GM19240 (cell line): ENCODE measurements around the gene TTLL3.

Source experiments
- DNase-seq: peaks from one replicate; pipeline ENCODE4 v3.0.0; 2011; ENCODE audit warnings: low spot score; ENCODE audit not compliant: insufficient read length

The TTLL3 gene

GRCh38 chr3:9780910-9781309, 29.2 kb upstream of the TTLL3 start:
- DNase-seq: no peak

DNA sequence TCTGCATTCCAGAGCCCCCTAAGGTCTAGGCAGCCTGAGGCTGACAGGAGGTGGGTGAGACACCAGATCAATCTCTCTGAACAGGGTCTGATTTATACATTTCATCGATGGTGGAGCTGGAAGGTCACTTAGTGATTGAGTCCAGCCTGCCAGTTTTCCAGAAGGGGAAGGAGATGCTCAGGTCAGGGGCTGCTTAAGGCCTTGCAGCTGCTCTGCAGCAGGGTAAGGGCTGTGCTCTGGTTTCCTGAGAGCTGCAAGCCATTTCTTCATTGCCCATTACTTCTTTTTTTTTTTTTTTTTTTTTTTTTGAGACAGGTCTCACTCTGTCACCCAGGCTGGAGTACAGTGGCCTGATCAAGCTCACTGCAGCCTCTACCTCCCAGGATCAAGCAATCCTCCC, 28.5 kb upstream of the TTLL3 start:
- no peak for DNase-seq

- DNase-seq: no peak
These were observed 28.0 kb upstream of the TTLL3 start for GRCh38 chr3:9781978-9782603.

DNA sequence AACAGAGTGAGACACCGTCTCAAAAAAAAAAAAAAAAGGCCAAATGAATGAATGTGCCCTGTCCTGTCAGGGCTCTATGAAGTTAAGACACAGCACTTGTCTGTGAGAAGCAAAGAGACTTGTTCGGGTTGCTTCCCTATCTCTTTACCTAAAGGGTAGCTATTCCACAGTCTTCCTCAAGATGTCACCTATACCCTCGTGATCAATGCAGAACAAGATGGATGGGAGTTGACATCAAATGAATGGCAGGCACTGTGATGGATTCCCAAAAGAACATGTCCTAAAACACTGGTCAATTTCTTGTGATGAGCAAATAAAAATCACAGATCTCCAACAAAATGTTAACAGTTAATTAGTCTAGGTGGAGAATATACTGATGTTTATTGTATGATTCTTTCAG, 27.3 kb upstream of the TTLL3 start:
- no peak for DNase-seq

DNA sequence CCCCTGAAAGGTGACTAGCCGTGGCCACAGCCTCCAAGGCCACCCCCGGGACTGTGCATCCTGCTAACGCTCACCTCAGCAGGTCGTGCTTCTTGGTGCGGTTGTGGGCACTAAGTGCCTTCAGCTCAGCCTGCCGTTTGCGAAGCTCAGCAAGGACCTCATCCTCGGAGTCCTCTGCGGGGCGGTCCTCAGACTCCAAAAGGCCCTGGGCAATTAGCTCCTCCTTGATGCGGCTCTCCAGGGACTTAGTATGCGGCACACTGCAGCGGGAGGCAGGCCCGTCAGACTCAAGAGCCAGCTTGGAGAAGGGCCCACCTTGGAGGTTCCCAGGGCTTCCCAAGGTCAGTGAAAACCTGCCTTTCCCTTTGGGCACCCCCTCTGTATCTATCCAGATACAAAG, 26.1 kb upstream of the TTLL3 start:
- no peak for DNase-seq

DNA sequence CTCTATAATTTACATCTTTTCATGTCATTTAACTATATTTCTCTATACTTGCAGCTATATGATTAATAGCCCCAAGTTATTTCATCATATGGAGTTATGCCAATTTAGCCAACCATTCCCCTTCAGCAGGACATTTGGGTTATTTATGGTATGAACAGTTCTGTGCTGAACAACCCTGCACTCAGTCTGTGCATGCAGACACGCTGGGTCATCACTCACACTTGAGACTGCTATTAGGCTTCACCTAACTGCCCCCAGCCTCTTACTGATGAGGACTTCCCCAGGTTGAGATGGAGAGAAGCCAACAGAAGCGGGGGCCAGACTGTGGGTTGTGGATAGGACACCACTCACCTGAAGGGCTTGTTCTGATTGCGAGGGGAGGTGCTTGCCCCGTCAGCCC, 25.1 kb upstream of the TTLL3 start:
- DNase-seq: no peak

- no peak for DNase-seq
These were observed 24.5 kb upstream of the TTLL3 start for GRCh38 chr3:9785602-9786001.

DNA sequence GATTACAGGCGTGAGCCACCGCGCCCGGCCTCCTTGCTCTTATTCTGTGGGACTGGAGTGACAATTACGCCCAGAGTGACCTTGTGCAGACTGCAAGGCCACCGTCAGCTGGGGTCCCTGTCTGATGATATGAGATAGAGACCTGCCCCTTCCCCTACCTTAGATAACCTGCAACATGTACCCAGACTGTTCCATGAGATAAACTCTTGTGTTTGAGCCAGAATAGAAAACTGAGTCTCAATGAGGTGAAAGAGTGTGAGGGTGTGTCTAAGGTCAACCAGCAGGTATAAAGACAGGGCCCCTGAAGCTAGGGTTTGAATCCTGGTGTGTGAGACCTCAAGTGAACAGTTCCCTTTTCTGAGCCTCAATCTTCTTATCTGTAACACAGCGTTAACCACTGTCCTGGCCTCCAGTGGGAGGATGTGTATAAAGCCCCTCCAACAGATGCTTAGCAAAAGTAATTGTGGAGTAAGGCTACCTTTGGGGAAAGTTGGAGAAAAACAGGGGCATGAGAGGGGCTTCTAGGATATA, 23.8 kb upstream of the TTLL3 start:
- no peak for DNase-seq

DNA sequence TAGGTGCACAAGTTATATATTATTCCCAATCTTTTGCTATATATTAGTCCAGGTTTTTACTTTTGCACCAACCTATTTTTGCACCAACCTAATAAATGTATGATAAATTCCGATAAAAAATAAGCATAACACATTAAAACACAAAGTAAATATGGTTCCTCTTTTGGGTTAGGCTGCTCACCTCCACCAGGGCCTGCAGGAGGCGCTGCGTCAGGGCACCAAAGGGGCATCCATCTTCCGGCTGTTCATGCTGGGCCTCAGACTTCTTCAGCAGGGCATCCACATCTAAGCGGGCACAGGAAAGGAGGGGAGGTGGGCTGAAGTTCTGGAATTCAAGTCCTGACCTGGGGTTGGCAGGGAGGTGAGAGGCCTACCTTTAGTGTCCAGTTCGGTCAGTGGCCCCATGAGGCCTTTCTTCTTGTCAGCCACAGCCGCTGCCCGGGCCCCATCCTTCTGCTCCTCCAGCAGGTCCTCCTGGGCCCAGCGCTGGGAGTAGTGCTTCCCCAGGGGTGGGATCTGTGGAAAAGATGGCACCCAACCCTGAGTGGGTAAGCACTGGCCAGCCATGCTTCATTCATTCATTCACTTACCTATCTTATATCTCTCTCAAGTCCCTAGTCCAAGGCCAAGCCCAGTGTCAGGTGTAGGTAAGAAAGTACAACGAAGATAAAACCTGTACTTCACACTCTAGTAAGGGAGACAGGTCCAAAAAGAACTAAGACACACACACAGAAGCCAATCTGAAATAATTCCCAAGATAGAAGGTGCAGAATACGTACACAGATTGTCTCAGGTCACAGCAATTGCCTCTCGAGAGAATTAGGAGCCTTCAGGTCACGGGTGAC, 23.0 kb upstream of the TTLL3 start:
- no peak for DNase-seq

DNA sequence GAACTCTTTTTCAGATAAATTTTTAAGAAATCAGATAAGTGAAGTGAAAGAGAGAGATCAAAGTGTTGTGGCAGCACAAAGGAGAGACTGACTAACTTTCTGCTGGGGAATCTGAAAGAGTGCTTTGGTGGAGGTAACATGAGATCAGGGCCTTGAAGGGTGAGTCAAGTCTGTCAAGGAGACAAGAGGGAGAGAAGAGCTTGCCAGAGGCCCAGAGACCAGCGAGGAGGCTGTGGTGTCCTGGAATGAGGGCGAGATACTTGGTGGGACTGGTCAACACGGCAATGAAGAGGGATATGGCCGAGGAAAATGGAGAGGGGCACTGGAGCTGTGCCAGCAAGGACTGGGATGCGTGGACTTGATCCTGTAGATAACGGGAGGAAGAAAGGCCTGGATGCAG, 22.3 kb upstream of the TTLL3 start:
- no peak for DNase-seq

- DNase-seq: no peak
These were observed 18.9 kb upstream of the TTLL3 start for GRCh38 chr3:9791127-9791526.

DNA sequence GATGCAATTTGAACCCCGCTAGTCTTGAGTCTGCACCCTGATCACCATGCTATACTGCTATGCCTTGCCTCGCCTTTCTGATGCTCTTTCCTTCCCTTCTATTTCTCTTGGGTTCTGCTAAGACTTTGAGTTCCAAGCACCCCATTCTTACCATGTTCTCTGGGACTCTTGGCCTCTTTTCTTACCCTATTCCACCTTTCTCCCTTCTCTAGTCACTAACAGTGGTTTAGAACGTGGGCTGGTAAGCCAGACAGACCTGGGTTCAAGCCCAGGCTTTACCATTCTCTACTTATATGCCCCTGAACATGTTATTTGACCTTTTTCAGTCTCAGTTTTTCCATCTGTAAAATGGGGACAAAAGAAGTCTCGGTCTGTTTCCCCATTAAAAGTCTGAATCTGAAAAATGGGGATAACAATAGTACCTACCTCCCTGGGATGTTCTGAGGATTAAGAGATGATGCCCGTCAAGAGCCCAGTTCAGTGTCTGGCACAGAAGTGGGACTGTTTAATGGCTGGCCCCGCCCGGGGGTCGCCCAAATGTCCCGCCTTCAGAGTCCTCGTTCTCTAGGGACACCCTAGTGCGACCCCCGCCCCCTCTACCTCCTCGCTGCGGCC, 18.2 kb upstream of the TTLL3 start:
- no peak for DNase-seq

- DNase-seq: peak; percentile 79
These were observed 17.5 kb upstream of the TTLL3 start, which contains the start of the genes ARPC4 and TADA3 for GRCh38 chr3:9792405-9793160. Gene ARPC4 (plus strand): TSS chr3:9793082. CDS start chr3:9793122, 40 bp downstream. Gene TADA3 (minus strand): TSS chr3:9792473. CDS start chr3:9791466, 1,007 bp downstream.

DNA sequence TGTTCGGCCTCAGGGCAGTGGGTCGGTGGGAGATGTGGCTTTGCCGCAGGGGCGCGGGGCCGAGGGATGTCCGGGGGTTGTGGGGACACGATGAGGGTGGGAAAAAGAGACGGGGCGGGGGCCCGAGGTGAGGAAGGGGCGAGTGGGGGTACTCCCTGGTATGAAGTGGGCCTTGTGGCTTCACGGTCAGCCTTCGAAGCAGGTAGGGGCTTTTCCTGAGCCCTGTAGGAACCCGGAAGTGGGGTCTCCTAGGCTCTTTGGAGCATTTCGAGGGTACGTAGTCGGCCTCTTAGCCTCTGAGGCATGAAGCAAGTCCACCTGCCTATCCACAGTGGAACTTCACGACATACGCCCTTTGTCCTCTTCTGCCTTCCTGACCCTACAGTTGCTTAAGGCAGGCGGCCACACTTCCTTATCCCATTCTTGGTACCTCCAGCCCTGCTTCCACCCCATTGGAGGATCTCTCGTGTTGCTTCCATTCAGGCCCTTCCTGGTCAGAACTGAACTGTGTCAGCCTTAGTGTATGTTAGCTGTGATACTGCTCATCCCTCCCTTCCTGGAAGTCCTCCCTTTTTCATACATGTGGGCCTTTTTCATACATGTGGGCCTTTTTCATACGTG, 16.8 kb upstream of the TTLL3 start:
- no peak for DNase-seq

DNA sequence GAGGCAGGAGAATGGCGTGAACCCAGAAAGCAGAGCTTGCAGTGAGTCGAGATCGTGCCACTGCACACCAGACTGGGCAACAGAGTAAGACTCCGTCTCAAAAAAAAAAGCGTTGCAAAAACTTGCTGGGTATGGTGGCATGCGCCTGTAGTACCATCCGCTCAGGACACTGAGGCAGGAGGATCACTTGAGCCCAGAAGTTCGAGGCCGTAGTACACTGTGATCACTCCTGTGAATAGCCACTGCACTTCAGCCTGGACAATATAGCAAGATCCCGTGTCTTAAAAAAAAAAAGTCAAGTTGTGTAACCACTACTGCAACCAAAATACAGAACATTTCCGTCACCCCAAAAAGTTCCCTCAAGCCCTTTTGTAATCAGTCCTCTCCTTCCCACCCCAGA, 15.7 kb upstream of the TTLL3 start:
- no peak for DNase-seq

GRCh38 chr3:9795207-9795606, 14.9 kb upstream of the TTLL3 start:
- DNase-seq: no peak

DNA sequence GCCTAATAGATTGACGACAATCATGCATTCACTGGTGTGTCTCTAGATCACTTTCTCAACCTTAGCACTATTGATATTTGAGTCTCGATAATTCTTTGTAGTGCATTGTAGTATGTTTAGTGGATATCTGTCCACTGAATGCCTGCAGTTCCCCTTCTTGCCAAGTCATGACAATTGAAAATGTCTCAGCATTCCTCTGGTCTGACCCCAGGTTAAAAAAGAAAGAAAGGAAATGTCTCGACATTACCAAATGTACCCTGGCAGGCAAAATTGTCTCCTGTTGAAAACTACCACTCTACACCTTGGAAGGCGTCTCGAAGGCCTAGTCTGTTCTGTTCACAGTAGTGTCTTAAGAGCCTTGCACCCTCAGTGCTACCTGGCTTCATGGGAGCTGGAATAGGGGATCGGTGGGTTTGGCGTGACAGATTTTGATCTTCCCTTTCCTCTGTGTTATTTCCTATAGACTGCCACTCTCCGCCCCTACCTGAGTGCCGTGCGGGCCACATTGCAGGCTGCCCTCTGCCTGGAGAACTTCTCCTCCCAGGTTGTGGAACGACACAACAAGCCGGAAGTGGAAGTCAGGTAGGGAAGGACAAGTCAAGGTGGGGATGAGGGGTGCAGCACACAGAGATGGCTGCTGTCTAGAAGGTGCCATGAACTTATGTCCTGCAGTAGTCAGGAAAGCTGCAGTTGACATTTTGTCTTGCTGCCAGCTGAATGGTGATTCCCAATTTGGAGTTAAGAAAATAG, 12.7 kb upstream of the TTLL3 start:
- DNase-seq: no peak

DNA sequence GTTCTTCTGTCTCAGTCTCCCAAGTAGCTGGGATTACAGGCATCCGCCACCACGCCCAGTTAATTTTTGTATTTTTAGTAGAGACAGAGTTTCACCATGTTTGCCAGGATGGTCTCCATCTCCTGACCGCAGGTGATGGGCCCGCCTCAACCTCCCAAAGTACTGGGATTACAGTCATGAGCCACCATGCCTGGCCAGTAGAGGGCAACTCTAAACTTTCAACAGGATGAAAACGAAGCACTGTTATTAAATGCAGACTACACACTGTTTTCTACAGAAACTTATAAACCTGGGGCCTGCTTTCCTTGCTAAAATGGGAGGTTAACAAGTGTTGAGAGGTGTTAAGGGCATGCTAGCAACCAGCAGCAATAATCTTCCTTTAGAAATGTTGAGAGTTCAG, 9.5 kb upstream of the TTLL3 start:
- no peak for DNase-seq

GRCh38 chr3:9803494-9803893, 6.6 kb upstream of the TTLL3 start:
- no peak for DNase-seq

DNA sequence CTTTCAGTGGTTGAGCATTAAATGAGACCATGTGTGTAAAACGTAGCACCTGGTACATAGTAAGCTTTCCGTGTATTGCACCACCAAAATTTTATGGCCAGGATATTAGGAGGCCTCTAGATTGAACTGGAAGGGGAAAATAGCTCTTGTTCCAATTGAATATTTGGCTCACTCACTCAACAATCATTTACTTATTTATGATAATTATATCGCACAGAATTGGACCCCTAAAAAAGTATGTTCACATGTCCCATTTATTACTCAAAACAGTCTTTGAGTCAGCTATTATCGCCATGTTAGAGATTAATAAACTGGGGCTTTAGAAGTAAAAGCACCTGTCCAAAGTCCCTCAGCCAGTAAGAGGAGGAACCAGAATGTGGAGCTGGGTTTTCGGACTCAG, 5.1 kb upstream of the TTLL3 start:
- no peak for DNase-seq
